Lung (tissue), 12 donors: Measurements from ENCODE around the gene SH2D3A. TPM values are rescaled to one million over a fixed set of nuclear protein-coding genes. Genes with fewer than 3 reads are reported as not detected.

Experiments used
- ATAC-seq: fragments of 200-7000 bp; cut with Tn5 transposase; one replicate; pipeline ENCODE4 v1.9.1; 2020; ENCODE audit warnings: moderate number of reproducible peaks; ENCODE audit not compliant: insufficient read depth, low FRiP score
- DNase-seq, 3 donors: peaks; one replicate each; pipeline ENCODE4 v3.0.0-alpha.2; 2013 to 2017
- H3K27ac ChIP-seq, 2 donors: one replicate each; pipeline ENCODE4 v1.5.1; 2013; ENCODE audit warnings: mild to moderate bottlenecking in 2 of 2, moderate library complexity in 2 of 2, control low read depth in 1 of 2, inconsistent platforms in 1 of 2, low read depth in 1 of 2, low read length in 1 of 2
- H3K27me3 ChIP-seq, 3 donors: one replicate each; pipeline ENCODE4 v1.5.1; 2013; ENCODE audit warnings: low read length in 2 of 3; ENCODE audit not compliant: control insufficient read depth in 3 of 3, insufficient read depth in 3 of 3
- H3K36me3 ChIP-seq, 4 donors: one replicate each; pipeline ENCODE4 v1.5.1; 2013; ENCODE audit warnings: low read length in 4 of 4, mild to moderate bottlenecking in 1 of 4, moderate library complexity in 1 of 4; ENCODE audit not compliant: control insufficient read depth in 4 of 4, insufficient read depth in 4 of 4
- H3K4me1 ChIP-seq, 5 donors: one replicate each; pipeline ENCODE4 v1.5.1; 2013; ENCODE audit warnings: low read length in 5 of 5, mild to moderate bottlenecking in 2 of 5, moderate library complexity in 1 of 5; ENCODE audit not compliant: control insufficient read depth in 5 of 5, insufficient read depth in 5 of 5
- H3K4me3 ChIP-seq: one replicate; pipeline ENCODE4 v1.5.1; 2013; ENCODE audit warnings: mild to moderate bottlenecking, control low read depth, moderate library complexity
- H3K9ac ChIP-seq, 2 donors: one replicate each; pipeline ENCODE4 v1.5.1; 2013; ENCODE audit warnings: low read length in 2 of 2, control low read depth in 1 of 2; ENCODE audit not compliant: insufficient read depth in 1 of 2
- H3K9me3 ChIP-seq, 4 donors: one replicate each; pipeline ENCODE4 v1.5.1; 2013; ENCODE audit warnings: low read length in 3 of 4, mild to moderate bottlenecking in 1 of 4, moderate library complexity in 1 of 4; ENCODE audit not compliant: control insufficient read depth in 4 of 4, insufficient read depth in 3 of 4
- WGBS, 2 donors: extraction: QIAGEN DNeasy Blood & Tissue Kit; methylation state at CpG; one replicate each; pipeline ENCODE4 v1.1.7; 2013; 5-methylcytosine and 5-hydroxymethylcytosine counted together
- polyA plus RNA-seq, 2 donors: library from polyadenylated mRNA; stranded (reverse); fragments of 200-250 nt; gene quantifications; one replicate each; pipeline ENCODE4 v1.2.1, GENCODE V29; 2013
- total RNA-seq, 2 donors: library from RNA; depleted of rRNA in 1 of 2; stranded (reverse); fragments of >200 nt in 1 of 2; gene quantifications; one replicate each; pipeline ENCODE4 v1.2.1, GENCODE V29; 2014 to 2021
- TF ChIP-seq, protein P1 (sequence below): IDR thresholded peaks from 2 replicates; pipeline ENCODE4 v1.5.1; 2012; ENCODE audit warnings: mild to moderate bottlenecking; ENCODE audit errors: control extremely low read depth, extremely low read depth
- donor health status: control.
- donor health status: control.
- donor health status: Bipolar disorder and iron deficiency.
- donor health status: healthy.
- donor health status: DM: yes; HTN: yes; CAD: no.

SH2D3A gene
- total and polyA plus RNA-seq, 4 donors: 16.6 to 30.6 (median 22.7) TPM

DNA sequence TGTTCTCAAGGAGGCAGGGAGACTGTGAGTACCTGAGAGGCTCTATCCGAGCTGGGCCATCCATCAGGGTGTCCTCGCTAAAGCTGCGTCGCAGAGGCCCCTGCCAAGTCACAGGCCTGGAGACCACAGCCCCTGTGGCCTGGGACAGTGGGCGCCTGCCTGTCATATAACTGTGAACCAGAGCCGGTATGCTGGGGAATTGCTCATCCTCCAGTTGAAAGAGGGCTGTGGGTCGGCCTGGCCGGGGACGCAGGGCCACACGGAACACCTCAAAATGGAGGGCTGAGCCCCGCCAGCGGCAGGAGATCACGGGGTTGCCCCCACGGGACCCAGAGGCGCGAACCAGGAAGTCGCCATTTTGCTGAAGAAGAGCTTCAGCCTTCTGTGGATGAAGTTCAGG is 6.6 kb downstream of the SH2D3A start:
- TF ChIP-seq, protein P1, sequence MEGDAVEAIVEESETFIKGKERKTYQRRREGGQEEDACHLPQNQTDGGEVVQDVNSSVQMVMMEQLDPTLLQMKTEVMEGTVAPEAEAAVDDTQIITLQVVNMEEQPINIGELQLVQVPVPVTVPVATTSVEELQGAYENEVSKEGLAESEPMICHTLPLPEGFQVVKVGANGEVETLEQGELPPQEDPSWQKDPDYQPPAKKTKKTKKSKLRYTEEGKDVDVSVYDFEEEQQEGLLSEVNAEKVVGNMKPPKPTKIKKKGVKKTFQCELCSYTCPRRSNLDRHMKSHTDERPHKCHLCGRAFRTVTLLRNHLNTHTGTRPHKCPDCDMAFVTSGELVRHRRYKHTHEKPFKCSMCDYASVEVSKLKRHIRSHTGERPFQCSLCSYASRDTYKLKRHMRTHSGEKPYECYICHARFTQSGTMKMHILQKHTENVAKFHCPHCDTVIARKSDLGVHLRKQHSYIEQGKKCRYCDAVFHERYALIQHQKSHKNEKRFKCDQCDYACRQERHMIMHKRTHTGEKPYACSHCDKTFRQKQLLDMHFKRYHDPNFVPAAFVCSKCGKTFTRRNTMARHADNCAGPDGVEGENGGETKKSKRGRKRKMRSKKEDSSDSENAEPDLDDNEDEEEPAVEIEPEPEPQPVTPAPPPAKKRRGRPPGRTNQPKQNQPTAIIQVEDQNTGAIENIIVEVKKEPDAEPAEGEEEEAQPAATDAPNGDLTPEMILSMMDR: no peak
- WGBS, 2 donors: 93 to 96% methylated on average over 17 of the region's 17 CpGs
- Histone ChIP-seq H3K27me3 (no peaks in the 10 kb centered on the region), H3K9ac (no peak overlapping the region), H3K27ac (no peak overlapping the region), H3K4me1 (no peaks in the 10 kb centered on the region), H3K36me3 (peaks cover 0 to 8% (median 3%) of the 10 kb centered on the region in 4 donors), H3K4me3 (no peak overlapping the region), H3K9me3 (peaks cover 0 to 4% (median 0%) of the 10 kb centered on the region in 4 donors)
- no peak for DNase-seq
- ATAC-seq: no peak

DNA sequence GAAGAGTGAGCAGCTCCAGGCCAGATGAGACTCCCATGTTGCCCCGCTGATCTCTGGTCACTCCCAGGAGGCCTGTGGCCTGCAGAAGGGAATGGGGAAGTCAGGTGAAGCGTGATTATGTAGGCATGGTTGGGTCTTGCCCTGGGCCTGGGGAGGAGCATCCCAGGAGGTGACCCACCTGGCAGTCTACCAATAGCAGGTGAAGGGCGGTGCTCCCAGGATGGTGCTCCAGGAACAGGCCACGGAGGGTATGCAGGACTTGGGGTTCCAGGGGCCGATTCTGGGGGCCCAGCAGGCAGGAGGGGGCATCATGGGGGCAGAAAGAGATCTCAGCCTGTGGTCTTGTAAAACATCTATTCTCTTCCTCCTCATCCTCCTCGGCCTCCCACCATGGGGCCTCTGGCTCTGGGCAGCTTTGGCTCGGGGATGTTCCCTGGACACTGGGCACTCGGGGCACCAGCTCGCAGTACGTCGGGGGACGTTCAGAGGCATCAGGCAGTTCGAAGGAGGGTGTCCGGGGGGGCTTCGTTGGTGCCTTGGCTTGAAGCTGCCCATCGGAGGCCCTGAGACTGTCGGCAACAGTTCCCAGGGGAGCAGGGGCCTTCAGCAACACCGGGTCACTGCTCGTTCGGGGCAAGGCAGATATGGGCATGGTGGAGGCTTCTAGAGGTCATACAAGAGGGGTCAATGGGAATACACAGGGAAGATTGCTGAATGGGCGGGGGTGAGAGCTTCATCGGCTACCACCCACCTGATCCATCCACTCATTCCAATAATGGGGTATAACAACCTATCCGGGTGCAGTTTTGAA is 12.4 kb downstream of the SH2D3A start:
- no peak for ATAC-seq
- TF ChIP-seq, protein P1: no peak
- peaks cover 0 to 9% (median 0%) of the 10 kb centered on the region in 5 donors for H3K4me1 ChIP-seq
- no peak overlapping the region for H3K27ac ChIP-seq
- 91 to 92% methylated on average over 23 of the region's 23 CpGs for WGBS, 2 donors
- H3K4me3 ChIP-seq: no peak overlapping the region
- H3K9ac ChIP-seq: no peak overlapping the region
- peaks cover 3 to 35% (median 14%) of the 10 kb centered on the region in 4 donors for H3K36me3 ChIP-seq
- H3K9me3 ChIP-seq: no peaks in the 10 kb centered on the region
- no peaks in the 10 kb centered on the region for H3K27me3 ChIP-seq
- no peak for DNase-seq

DNA sequence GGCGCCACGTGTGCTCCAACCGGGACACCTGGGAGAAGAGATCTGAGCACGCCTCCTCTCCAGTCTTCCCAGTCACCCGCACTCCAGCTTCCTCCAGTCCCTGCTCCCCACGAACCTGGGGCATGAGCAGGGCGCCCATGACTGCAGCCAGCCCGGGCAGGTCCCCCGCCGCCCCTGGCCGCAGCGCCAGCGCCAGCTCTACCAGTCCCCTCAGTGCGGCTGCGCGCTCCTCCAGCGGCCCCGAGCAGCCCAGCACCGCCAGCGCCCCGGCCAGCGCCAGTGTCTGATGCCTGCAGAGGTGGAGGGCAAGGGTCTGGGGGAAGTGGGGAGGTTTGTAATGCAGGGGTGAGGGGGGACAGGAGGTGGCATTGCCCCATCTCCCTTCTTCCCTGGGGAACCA is 13.1 kb downstream of the SH2D3A start:
- peaks cover 10 to 40% (median 19%) of the 10 kb centered on the region in 4 donors for H3K36me3 ChIP-seq
- H3K9me3 ChIP-seq: no peaks in the 10 kb centered on the region
- ATAC-seq (no peak), DNase-seq (no peak)
- WGBS, 2 donors: 95 to 97% methylated on average over 22 of the region's 22 CpGs
- no peak overlapping the region for H3K27ac ChIP-seq
- H3K9ac ChIP-seq: no peak overlapping the region
- TF ChIP-seq, protein P1: no peak
- H3K4me3 ChIP-seq: no peak overlapping the region
- no peaks in the 10 kb centered on the region for H3K27me3 ChIP-seq
- H3K4me1 ChIP-seq: peaks cover 0 to 11% (median 5%) of the 10 kb centered on the region in 5 donors
